Effector memory CD4-positive, alpha-beta T cell (primary cell): ENCODE data around the gene ATP7B.

ENCODE experiments used
- DNase-seq, 3 donors: peaks; one replicate each; pipeline ENCODE4 v3.0.0-alpha.2; 2020
- H3K27ac ChIP-seq: 2 replicates; pipeline ENCODE4 v1.7.0; 2013; ENCODE audit warnings: mild to moderate bottlenecking, low read length, moderate library complexity; ENCODE audit not compliant: insufficient read depth, poor library complexity, severe bottlenecking
- H3K27me3 ChIP-seq: replicated peaks from 2 replicates; pipeline ENCODE4 v1.7.0; 2013; ENCODE audit warnings: mild to moderate bottlenecking, low read length; ENCODE audit not compliant: insufficient read depth, control insufficient read depth, poor library complexity, severe bottlenecking
- H3K36me3 ChIP-seq: 2 replicates; pipeline ENCODE4 v1.7.0; 2013; ENCODE audit warnings: mild to moderate bottlenecking, low read length, moderate library complexity; ENCODE audit not compliant: control insufficient read depth, insufficient read depth
- H3K4me1 ChIP-seq: 2 replicates; pipeline ENCODE4 v1.7.0; 2013; ENCODE audit warnings: low read length, mild to moderate bottlenecking; ENCODE audit not compliant: control insufficient read depth, insufficient read depth, poor library complexity, severe bottlenecking
- H3K4me3 ChIP-seq: 2 replicates; pipeline ENCODE4 v1.7.0; 2013; ENCODE audit warnings: low read length, low read depth, mild to moderate bottlenecking; ENCODE audit not compliant: insufficient read depth, poor library complexity, severe bottlenecking
- H3K9me3 ChIP-seq: 2 replicates; pipeline ENCODE4 v1.7.0; 2013; ENCODE audit warnings: mild to moderate bottlenecking, low read length, moderate library complexity; ENCODE audit not compliant: control insufficient read depth

The ATP7B gene

DNA sequence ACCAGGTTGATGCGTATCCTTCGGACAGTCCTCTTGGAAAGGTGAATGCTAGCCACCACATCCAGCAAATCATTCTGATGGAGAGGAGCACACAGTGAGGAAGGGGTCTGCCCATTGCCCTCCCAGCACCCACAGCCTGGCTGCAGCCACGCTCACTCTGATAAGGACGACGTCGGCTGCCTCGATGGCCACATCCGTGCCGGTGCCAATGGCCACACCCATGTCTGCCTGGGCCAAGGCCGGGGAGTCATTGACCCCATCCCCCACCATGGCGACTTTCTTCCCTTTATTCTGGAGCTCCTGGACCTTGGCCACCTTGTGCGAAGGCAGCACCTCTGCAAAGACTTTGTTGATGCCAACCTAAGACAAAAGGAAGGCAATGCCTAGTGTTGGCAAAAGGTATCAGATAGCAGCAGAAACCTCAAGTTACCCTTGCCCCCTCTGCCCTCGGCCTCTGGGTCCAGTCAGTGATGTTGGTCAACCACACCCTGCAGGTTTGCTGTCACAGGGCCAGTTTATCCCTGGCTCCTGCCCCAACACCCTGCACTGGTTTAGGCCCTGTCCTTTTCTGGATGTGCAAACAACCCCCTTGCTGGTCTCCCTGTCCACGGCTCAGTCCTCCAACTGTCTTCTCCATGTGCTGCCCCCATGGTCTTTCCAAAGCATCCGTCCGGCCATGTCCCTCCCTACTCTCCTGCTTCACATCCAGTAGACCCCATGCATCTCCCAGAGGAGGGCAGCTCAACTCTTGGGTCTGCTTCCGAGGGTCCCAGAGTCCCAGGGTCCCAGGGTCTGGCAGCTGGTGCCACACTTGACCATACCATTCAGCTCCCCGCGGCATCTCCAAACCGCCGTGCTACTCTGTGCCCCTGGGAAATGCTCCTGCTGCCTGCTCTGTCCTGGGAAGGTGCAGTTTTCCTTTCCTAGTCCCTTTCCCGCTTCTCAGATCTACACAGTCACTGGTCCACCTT is 73.6 kb downstream of the ATP7B start:
- no peaks in the 10 kb centered on the region for H3K9me3 ChIP-seq
- H3K4me3 ChIP-seq: no peak overlapping the region
- no peaks in the 10 kb centered on the region for H3K27me3 ChIP-seq
- no peak overlapping the region for H3K27ac ChIP-seq
- no peak for DNase-seq
- H3K36me3 ChIP-seq: no peaks in the 10 kb centered on the region
- H3K4me1 ChIP-seq: peaks cover 15% of the 10 kb centered on the region

DNA sequence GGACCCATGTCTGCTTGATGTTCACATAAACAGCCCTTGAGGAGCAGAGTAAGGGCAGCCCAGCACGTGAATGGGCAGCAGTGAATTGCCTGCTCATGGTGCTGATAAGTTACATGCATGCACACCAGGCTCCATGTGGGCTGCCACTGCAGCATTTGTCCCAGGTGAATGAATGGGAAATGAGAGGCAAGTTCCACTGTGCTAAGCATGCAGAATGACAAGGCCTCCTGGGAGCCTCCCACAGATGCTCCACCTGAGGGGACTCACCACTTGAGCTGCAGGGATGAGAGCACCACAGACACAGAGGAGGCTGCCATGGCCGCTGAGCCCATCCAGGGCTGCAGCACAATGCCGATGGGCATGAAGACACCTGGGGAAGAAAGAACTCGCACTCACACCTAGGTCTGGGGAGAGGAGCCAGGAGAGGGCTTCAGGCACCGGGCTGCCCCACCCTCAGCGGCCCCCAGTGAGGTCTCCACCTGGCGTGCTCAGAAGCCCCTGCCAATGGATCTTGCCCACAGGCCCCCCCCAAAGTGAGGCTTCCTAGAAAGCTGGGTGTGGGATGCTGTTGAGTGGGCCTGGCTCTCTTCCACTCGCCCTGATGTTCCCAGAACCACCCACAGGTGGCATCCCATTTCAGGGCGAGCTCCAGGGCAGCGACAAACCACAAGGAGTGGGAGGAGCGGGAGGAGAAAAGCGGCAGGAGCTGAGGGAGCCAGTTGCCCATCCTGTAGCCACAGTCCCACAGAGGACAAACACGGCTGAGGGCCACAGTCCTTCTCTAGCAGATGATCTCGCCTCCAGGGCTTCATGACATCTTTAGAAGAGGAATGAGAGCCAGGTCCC is 75.7 kb downstream of the ATP7B start:
- no peaks in the 10 kb centered on the region for H3K36me3 ChIP-seq
- H3K27me3 ChIP-seq: no peaks in the 10 kb centered on the region
- no peak overlapping the region for H3K27ac ChIP-seq
- H3K4me3 ChIP-seq: no peak overlapping the region
- no peaks in the 10 kb centered on the region for H3K4me1 ChIP-seq
- no peak for DNase-seq
- no peaks in the 10 kb centered on the region for H3K9me3 ChIP-seq

DNA sequence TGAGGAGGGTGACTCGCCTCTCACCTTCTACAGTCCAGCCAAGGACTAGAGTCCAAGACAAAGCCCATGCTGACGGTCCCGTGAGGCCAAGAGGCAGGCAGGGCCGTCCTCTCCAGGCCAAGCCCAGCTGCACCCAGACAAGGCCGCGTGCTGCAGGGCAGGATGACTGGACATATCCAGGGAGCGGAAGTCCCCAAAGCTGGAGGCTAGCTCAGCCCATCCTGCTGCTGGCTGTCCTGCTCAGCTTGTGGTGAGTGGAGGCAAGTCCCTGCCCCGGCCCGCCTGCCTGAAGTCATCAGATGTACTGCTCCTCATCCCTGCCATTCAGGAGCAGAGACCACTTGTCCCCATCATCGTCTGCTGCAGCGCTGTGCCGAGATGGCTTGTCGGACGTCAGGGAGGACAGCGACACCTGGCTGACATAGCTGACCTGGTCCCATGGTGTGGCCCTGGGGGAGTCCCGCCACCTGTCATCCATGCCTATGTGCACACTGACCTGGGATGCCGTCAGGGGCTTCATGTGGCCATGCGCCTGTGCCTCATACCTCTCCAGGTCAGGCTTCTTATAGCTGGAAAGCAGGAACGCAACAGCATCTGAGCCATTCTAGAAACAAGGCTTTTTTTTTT is 76.7 kb downstream of the ATP7B start:
- no peaks in the 10 kb centered on the region for H3K9me3 ChIP-seq

DNA sequence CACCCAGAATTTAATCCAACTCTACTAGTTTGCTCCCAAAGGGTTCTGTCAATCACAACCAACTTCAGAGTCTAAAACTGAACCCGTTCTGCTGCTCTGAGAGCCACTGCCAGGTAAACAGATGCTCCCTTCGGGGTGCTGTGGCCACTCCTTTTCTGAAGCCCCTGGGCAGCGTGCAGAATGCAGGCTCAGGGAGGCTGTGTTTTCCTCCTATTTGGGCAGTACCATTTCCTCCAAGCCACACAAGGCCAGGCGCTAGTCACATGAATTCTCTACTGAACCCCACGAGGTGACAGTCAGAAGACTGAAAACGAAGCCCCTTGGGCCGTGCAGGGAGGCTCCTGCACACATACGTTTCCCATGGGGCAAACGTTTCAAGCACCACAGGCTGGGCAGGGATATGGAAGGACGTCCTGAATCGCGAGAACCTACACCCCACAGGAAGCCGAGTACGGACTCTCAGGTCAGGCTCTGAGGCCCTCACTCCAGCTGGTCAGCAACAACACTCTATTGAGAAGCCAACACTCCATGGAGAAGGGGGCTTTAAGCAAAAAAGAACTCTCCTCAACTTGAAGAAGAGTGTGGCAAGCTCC is 77.7 kb downstream of the ATP7B start:
- no peaks in the 10 kb centered on the region for H3K4me1 ChIP-seq
- no peak for DNase-seq
- H3K36me3 ChIP-seq: no peaks in the 10 kb centered on the region

More for the DNA sequence above, 76.7 kb downstream of the ATP7B start:
- Histone ChIP-seq H3K4me3 (no peak overlapping the region), H3K36me3 (no peaks in the 10 kb centered on the region), H3K27ac (no peak overlapping the region), H3K4me1 (no peaks in the 10 kb centered on the region), H3K27me3 (no peaks in the 10 kb centered on the region)
- DNase-seq: no peak

DNA sequence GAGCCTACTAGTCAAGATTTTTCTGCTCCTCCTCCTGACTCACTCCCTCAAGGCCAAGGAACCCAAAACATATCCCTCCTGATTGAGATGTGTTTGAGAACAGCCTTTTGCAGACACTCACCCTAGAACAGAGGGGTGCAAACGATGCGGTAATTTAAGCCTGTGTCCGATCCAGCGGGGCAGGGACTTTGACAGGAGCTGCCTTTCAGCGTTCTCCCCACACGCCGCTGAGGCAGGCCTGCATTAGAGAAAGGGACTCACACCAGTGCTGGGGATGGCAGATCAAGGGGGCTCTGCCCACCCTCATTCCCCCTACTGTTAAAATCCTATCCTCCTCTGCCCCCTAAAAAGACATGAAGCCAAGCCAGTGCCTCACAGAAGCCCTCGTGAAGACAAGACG is 79.0 kb downstream of the ATP7B start:
- Histone ChIP-seq H3K36me3 (no peaks in the 10 kb centered on the region), H3K9me3 (no peaks in the 10 kb centered on the region), H3K4me1 (no peaks in the 10 kb centered on the region), H3K27ac (no peak overlapping the region), H3K27me3 (no peaks in the 10 kb centered on the region), H3K4me3 (no peak overlapping the region)
- DNase-seq: no peak

More for the DNA sequence above, 77.7 kb downstream of the ATP7B start:
- H3K4me3 ChIP-seq: no peak overlapping the region
- no peaks in the 10 kb centered on the region for H3K27me3 ChIP-seq
- H3K9me3 ChIP-seq: no peaks in the 10 kb centered on the region
- H3K27ac ChIP-seq: no peak overlapping the region

DNA sequence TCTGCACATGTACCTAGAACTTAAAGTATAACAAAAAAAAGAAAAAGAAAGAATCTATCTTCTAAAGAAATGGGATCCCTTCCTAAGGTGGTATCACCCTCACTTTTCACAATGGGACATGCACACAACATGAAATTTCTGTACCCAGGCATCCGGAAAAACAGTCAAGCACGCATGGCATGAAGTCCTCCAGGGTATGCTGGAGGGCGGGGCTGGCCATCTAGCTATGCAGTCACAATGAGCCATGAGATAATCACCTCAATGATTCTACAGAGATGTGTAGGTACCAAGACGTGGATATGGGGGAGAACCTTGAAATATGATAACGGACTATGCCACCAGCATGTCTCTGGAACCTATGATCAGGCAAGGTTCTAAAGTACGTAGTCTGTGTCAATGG is 79.6 kb downstream of the ATP7B start:
- DNase-seq: no peak
- H3K4me3 ChIP-seq: no peak overlapping the region
- no peaks in the 10 kb centered on the region for H3K36me3 ChIP-seq
- no peaks in the 10 kb centered on the region for H3K9me3 ChIP-seq
- H3K4me1 ChIP-seq: no peaks in the 10 kb centered on the region
- no peaks in the 10 kb centered on the region for H3K27me3 ChIP-seq
- H3K27ac ChIP-seq: no peak overlapping the region

DNA sequence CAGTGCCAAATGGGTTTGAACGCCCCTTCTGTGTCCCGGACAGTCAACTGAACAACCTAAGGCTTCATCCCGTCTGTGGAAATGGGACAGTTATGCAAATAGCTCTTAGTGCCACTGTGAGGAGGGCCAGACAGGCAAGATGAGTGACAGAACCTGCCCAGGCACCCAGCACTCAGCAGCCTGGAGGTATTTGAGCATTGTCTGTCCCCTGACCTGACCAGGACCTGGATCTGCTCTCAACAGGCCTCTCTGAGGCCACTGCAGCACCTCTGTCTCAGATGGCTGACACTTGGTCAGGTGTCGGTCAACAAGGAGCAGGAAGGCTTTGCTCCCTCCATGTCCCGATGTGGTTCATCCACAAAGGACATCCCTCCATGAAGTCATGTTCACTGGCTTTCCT is 81.6 kb downstream of the ATP7B start:
- Histone ChIP-seq H3K27ac (no peak overlapping the region), H3K4me3 (no peak overlapping the region), H3K4me1 (no peaks in the 10 kb centered on the region), H3K27me3 (no peaks in the 10 kb centered on the region), H3K36me3 (no peaks in the 10 kb centered on the region), H3K9me3 (no peaks in the 10 kb centered on the region)
- no peak for DNase-seq

DNA sequence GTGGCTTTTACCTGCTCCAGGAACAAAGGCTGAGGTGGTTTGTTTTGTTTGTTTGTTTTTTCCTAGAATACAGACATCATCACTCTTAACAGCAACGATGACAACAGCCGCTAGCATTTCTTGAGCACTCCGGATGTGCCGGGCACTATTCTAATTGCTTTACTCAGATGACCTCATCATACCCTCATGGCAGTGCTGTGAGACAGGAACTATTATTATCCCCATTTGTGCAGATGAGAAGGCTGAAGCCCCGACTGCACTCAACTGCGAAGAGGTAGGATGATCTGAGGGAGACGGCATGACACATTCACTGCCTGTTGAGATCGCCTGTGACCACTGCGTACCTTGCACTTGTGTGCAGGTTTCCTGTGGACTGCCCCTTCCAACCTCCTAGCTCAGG is 83.0 kb downstream of the ATP7B start:
- Histone ChIP-seq H3K27ac (no peak overlapping the region), H3K27me3 (no peaks in the 10 kb centered on the region), H3K36me3 (no peaks in the 10 kb centered on the region)

DNA sequence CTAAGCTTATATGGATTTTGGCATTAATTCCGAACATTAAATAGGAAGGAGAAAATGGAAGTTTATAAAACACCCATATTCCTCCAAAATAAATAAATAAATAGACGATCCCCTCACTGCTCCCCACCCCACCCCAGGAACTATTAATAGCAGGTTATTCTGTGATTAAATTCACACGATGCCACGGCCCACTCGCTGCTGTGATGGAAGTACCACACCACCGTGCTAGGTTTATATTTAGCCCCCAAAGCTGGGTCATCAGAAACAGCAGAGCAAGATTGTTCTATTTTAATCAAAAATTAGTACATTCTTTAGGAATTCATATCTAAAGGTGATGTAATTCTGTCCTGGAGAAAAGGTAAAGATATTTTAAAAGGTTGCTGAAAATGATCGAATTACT is 84.1 kb downstream of the ATP7B start:
- Histone ChIP-seq H3K9me3 (no peaks in the 10 kb centered on the region), H3K27me3 (no peaks in the 10 kb centered on the region), H3K27ac (no peak overlapping the region), H3K4me3 (no peak overlapping the region), H3K4me1 (no peaks in the 10 kb centered on the region), H3K36me3 (no peaks in the 10 kb centered on the region)
- no peak for DNase-seq

More for the DNA sequence above, 83.0 kb downstream of the ATP7B start:
- no peak for DNase-seq
- H3K4me1 ChIP-seq: no peaks in the 10 kb centered on the region
- no peaks in the 10 kb centered on the region for H3K9me3 ChIP-seq
- no peak overlapping the region for H3K4me3 ChIP-seq
